ENCODE results near the gene NEGR1. TPM values are rescaled to one million over a fixed set of nuclear protein-coding genes. Genes with fewer than 3 reads are reported as not detected.
"Not testable (repeated sequence)": the region's sequence is repeated elsewhere in the genome, so short reads cannot be mapped to it uniquely, and the experiment has no call there.

NEGR1 gene
- polyA plus RNA-seq, 3 donors from 2014 or later = 1.7 TPM; not detected in 2

GRCh38 chr1:72281144-72281543 is 1.2 kb downstream of the NEGR1 start:
- H3K36me3 Mint-ChIP-seq = no peaks in the 10 kb centered on the region
- no peak for DNase-seq
- peaks cover 8 to 10% (median 8%) of the 10 kb centered on the region in 3 donors for H3K27me3 Mint-ChIP-seq (ENCODE audit: low read depth in 3 of 3)
- peaks cover 0 to 11% (median 0%) of the 10 kb centered on the region in 6 donors for H3K9me3 Mint-ChIP-seq
- H3K4me1 Mint-ChIP-seq = peaks cover 22 to 33% of the 10 kb centered on the region in 2 donors
- H3K27ac Mint-ChIP-seq = peak overlapping the region in 5 of 6 donors; percentile 15 to 77 (median 60)
- H3K4me3 Mint-ChIP-seq = peak overlapping the region in 3 of 5 donors; percentile 82 to 89 (median 89)

- Mint-ChIP-seq H3K4me1 (peaks cover 22 to 33% of the 10 kb centered on the region in 2 donors), H3K36me3 (no peaks in the 10 kb centered on the region), H3K27ac (peak overlapping the region in 4 of 6 donors; percentile 20 to 64 (median 56)), H3K9me3 (peaks cover 0 to 11% (median 0%) of the 10 kb centered on the region in 6 donors), H3K4me3 (peak overlapping the region in 3 of 5 donors; percentile 82 to 89 (median 89)), H3K27me3 (ENCODE audit: low read depth in 3 of 3) (peaks cover 8 to 10% (median 8%) of the 10 kb centered on the region in 3 donors)
- no peak for DNase-seq
These were observed 1.6 kb downstream of the NEGR1 start for GRCh38 chr1:72280711-72281110.

GRCh38 chr1:72280131-72280530 is 2.2 kb downstream of the NEGR1 start:
- Mint-ChIP-seq H3K4me1 (peaks cover 22 to 33% of the 10 kb centered on the region in 2 donors), H3K27me3 (ENCODE audit: low read depth in 3 of 3) (peaks cover 8 to 10% (median 8%) of the 10 kb centered on the region in 3 donors), H3K27ac (no peak overlapping the region), H3K9me3 (peaks cover 0 to 11% (median 0%) of the 10 kb centered on the region in 6 donors), H3K4me3 (no peak overlapping the region), H3K36me3 (no peaks in the 10 kb centered on the region)
- DNase-seq = no peak

GRCh38 chr1:72278461-72278860 is 3.9 kb downstream of the NEGR1 start:
- Mint-ChIP-seq H3K4me1 (peaks cover 22 to 33% of the 10 kb centered on the region in 2 donors), H3K4me3 (no peak overlapping the region), H3K36me3 (no peaks in the 10 kb centered on the region), H3K27me3 (ENCODE audit: low read depth in 3 of 3) (peaks cover 8 to 10% (median 8%) of the 10 kb centered on the region in 3 donors), H3K9me3 (peaks cover 0 to 14% (median 0%) of the 10 kb centered on the region in 6 donors), H3K27ac (no peak overlapping the region)
- DNase-seq = no peak

GRCh38 chr1:72271555-72272085 is 10.7 kb downstream of the NEGR1 start:
- no peaks in the 10 kb centered on the region for H3K4me1 Mint-ChIP-seq
- no peak overlapping the region for H3K27ac Mint-ChIP-seq
- no peak for DNase-seq
- H3K27me3 Mint-ChIP-seq (ENCODE audit: low read depth in 3 of 3) = no peaks in the 10 kb centered on the region
- no peak overlapping the region for H3K4me3 Mint-ChIP-seq
- no peaks in the 10 kb centered on the region for H3K36me3 Mint-ChIP-seq
- H3K9me3 Mint-ChIP-seq = peaks cover 0 to 4% (median 0%) of the 10 kb centered on the region in 6 donors

- no peak overlapping the region for H3K27ac Mint-ChIP-seq
- no peaks in the 10 kb centered on the region for H3K36me3 Mint-ChIP-seq
- no peak overlapping the region for H3K4me3 Mint-ChIP-seq
- H3K27me3 Mint-ChIP-seq (ENCODE audit: low read depth in 3 of 3) = no peaks in the 10 kb centered on the region
- no peak for DNase-seq
- H3K9me3 Mint-ChIP-seq = peaks cover 0 to under 1% (median 0%) of the 10 kb centered on the region in 6 donors
- no peaks in the 10 kb centered on the region for H3K4me1 Mint-ChIP-seq
These were observed 19.6 kb downstream of the NEGR1 start for GRCh38 chr1:72262735-72263134.

GRCh38 chr1:72253132-72253531 is 29.2 kb downstream of the NEGR1 start:
- no peaks in the 10 kb centered on the region for H3K4me1 Mint-ChIP-seq

GRCh38 chr1:72241397-72241796 is 40.9 kb downstream of the NEGR1 start:
- Mint-ChIP-seq H3K4me3 (no peak overlapping the region), H3K27me3 (ENCODE audit: low read depth in 3 of 3) (no peaks in the 10 kb centered on the region), H3K27ac (no peak overlapping the region), H3K36me3 (no peaks in the 10 kb centered on the region), H3K4me1 (no peaks in the 10 kb centered on the region), H3K9me3 (peaks cover 0 to 8% (median 1%) of the 10 kb centered on the region in 6 donors)
- DNase-seq = no peak

More at GRCh38 chr1:72253132-72253531, 29.2 kb downstream of the NEGR1 start:
- DNase-seq = no peak
- H3K27me3 Mint-ChIP-seq (ENCODE audit: low read depth in 3 of 3) = no peaks in the 10 kb centered on the region
- H3K9me3 Mint-ChIP-seq = peaks cover 0 to 10% (median 2%) of the 10 kb centered on the region in 6 donors
- no peak overlapping the region for H3K4me3 Mint-ChIP-seq
- no peak overlapping the region for H3K27ac Mint-ChIP-seq
- H3K36me3 Mint-ChIP-seq = no peaks in the 10 kb centered on the region

- H3K9me3 Mint-ChIP-seq = peaks cover 5 to 31% (median 10%) of the 10 kb centered on the region in 6 donors
- DNase-seq; H3K27me3 Mint-ChIP-seq (ENCODE audit: low read depth in 3 of 3); H3K36me3 Mint-ChIP-seq; H3K4me1 Mint-ChIP-seq; H3K27ac Mint-ChIP-seq; H3K4me3 Mint-ChIP-seq: not testable (repeated sequence)
These were observed 46.4 kb downstream of the NEGR1 start for GRCh38 chr1:72235931-72236330.

GRCh38 chr1:72235062-72235461 is 47.3 kb downstream of the NEGR1 start:
- H3K9me3 Mint-ChIP-seq = peaks cover 5 to 26% (median 9%) of the 10 kb centered on the region in 6 donors
- H3K27me3 Mint-ChIP-seq (ENCODE audit: low read depth in 3 of 3) = no peaks in the 10 kb centered on the region
- DNase-seq = no peak
- no peak overlapping the region for H3K27ac Mint-ChIP-seq
- H3K36me3 Mint-ChIP-seq = no peaks in the 10 kb centered on the region
- H3K4me3 Mint-ChIP-seq = no peak overlapping the region
- H3K4me1 Mint-ChIP-seq = no peaks in the 10 kb centered on the region

GRCh38 chr1:72230746-72231145 is 51.6 kb downstream of the NEGR1 start:
- DNase-seq = no peak
- no peaks in the 10 kb centered on the region for H3K36me3 Mint-ChIP-seq
- no peak overlapping the region for H3K4me3 Mint-ChIP-seq
- peaks cover 6 to 37% (median 9%) of the 10 kb centered on the region in 6 donors for H3K9me3 Mint-ChIP-seq
- H3K27me3 Mint-ChIP-seq (ENCODE audit: low read depth in 3 of 3) = no peaks in the 10 kb centered on the region
- no peaks in the 10 kb centered on the region for H3K4me1 Mint-ChIP-seq
- H3K27ac Mint-ChIP-seq = no peak overlapping the region

- Mint-ChIP-seq H3K36me3 (no peaks in the 10 kb centered on the region), H3K27me3 (ENCODE audit: low read depth in 3 of 3) (peaks cover 0 to under 1% (median 0%) of the 10 kb centered on the region in 3 donors), H3K9me3 (peaks cover 1 to 28% (median 5%) of the 10 kb centered on the region in 6 donors), H3K4me1 (no peaks in the 10 kb centered on the region), H3K27ac (no peak overlapping the region), H3K4me3 (no peak overlapping the region)
- DNase-seq = no peak
These were observed 52.4 kb downstream of the NEGR1 start for GRCh38 chr1:72229893-72230292.

- Mint-ChIP-seq H3K36me3 (no peaks in the 10 kb centered on the region), H3K27ac (no peak overlapping the region), H3K27me3 (ENCODE audit: low read depth in 3 of 3) (peaks cover 0 to 2% (median 0%) of the 10 kb centered on the region in 3 donors), H3K4me3 (no peak overlapping the region), H3K4me1 (no peaks in the 10 kb centered on the region), H3K9me3 (peaks cover 0 to 23% (median 1%) of the 10 kb centered on the region in 6 donors)
- DNase-seq = no peak
These were observed 54.7 kb downstream of the NEGR1 start for GRCh38 chr1:72227667-72228066.

GRCh38 chr1:72224506-72224905 is 57.8 kb downstream of the NEGR1 start:
- no peaks in the 10 kb centered on the region for H3K4me1 Mint-ChIP-seq
- no peak overlapping the region for H3K4me3 Mint-ChIP-seq
- H3K9me3 Mint-ChIP-seq = peaks cover 0 to 23% (median 0%) of the 10 kb centered on the region in 6 donors
- no peaks in the 10 kb centered on the region for H3K36me3 Mint-ChIP-seq
- no peak overlapping the region for H3K27ac Mint-ChIP-seq
- H3K27me3 Mint-ChIP-seq (ENCODE audit: low read depth in 3 of 3) = peaks cover 0 to 2% (median 0%) of the 10 kb centered on the region in 3 donors
- DNase-seq = no peak

GRCh38 chr1:72221811-72222210 is 60.5 kb downstream of the NEGR1 start:
- H3K9me3 Mint-ChIP-seq = peaks cover 0 to 6% (median 0%) of the 10 kb centered on the region in 6 donors
- no peaks in the 10 kb centered on the region for H3K4me1 Mint-ChIP-seq
- H3K36me3 Mint-ChIP-seq = no peaks in the 10 kb centered on the region
- H3K27ac Mint-ChIP-seq = no peak overlapping the region
- no peak overlapping the region for H3K4me3 Mint-ChIP-seq
- no peak for DNase-seq
- H3K27me3 Mint-ChIP-seq (ENCODE audit: low read depth in 3 of 3) = peaks cover 0 to 3% (median 2%) of the 10 kb centered on the region in 3 donors
